HCT116 (cell line): ENCODE data around the gene TUBB4A. TPM values are rescaled to one million over a fixed set of nuclear protein-coding genes. Genes with fewer than 3 reads are reported as not detected.

Experiments
- ATAC-seq: fragments of 200-7000 bp; cut with Tn5 transposase; 2 replicates; pipeline ENCODE4 v1.9.1; 2020; ENCODE audit warnings: mild to moderate bottlenecking, moderate library complexity
- BruUV-seq: library from RNA; stranded (reverse); fragments of 400-500 nt; replicated peaks from 2 replicates; lab custom pipeline; 2021; lab: Mats Ljungman, UMichigan
- CTCF ChIA-PET: fragments of 300-600 bp; sonication (Branson Sonifier 250); formaldehyde crosslinking; loops from one replicate; lab custom pipeline; 2021; ENCODE audit warnings: antibody characterized with exemption; lab: Charles Lee
- POLR2A ChIA-PET: fragments of 300-600, 350-600 bp; sonication (Branson Sonifier 250); formaldehyde crosslinking; loops from one replicate; lab custom pipeline; 2021; ENCODE audit warnings: antibody characterized with exemption; lab: Charles Lee
- RAD21 ChIA-PET, 2 experiments: fragments of 300-600 bp; sonication (Branson Sonifier 250); formaldehyde crosslinking; loops; one replicate each; lab custom pipeline; 2023; ENCODE audit warnings: low total read pairs in 2 of 2; ENCODE audit not compliant: uncharacterized antibody in 2 of 2, unreplicated experiment in 2 of 2, low non-redundant PET in 1 of 2; lab: Charles Lee
- DNase-seq: peaks from one replicate; pipeline ENCODE4 v3.0.0-alpha.2; 2010; ENCODE audit warnings: low read depth, low spot score
- H2AFZ ChIP-seq: fragments of 200-600 bp; shearing (Covaris generic), sonication (generic); 2 replicates; pipeline ENCODE4 v1.6.1; 2017; ENCODE audit warnings: low read depth, mixed run types, mixed read lengths, antibody characterized with exemption, low read length; ENCODE audit not compliant: poor library complexity, severe bottlenecking
- H3K27ac ChIP-seq: 2 replicates; pipeline ENCODE4 v1.5.1; 2012; ENCODE audit warnings: low read depth, low read length
- H3K27me3 ChIP-seq: fragments of 200-600 bp; sonication (generic); 2 replicates; pipeline ENCODE4 v1.6.1; 2016; ENCODE audit warnings: mixed run types, low read length, mixed read lengths; ENCODE audit not compliant: insufficient read depth
- H3K36me3 ChIP-seq, 2 experiments: fragments of 200-500 bp in 1 of 2; fragments of 200-600 bp in 1 of 2; sonication (Bioruptor generic) in 1 of 2; sonication (generic) in 1 of 2; 2 replicates each; pipeline versions ENCODE4 v1.5.1 to v1.6.1; 2014 to 2016; ENCODE audit warnings: low read length in 2 of 2, inconsistent platforms in 1 of 2, mixed read lengths in 1 of 2, mixed run types in 1 of 2; ENCODE audit not compliant: insufficient read depth in 2 of 2, control insufficient read depth in 1 of 2
- H3K4me1 ChIP-seq, 2 experiments: fragments of 200-600 bp in 1 of 2; sonication (generic) in 1 of 2; 2 replicates each; pipeline versions ENCODE4 v1.5.1 to v1.6.1; 2012 to 2017; ENCODE audit warnings: low read length in 2 of 2, inconsistent platforms in 1 of 2, mild to moderate bottlenecking in 1 of 2, mixed read lengths in 1 of 2, mixed run types in 1 of 2, moderate library complexity in 1 of 2; ENCODE audit not compliant: insufficient read depth in 2 of 2, control insufficient read depth in 1 of 2
- H3K4me2 ChIP-seq: fragments of 200-600 bp; sonication (generic); 2 replicates; pipeline ENCODE4 v1.6.1; 2017; ENCODE audit warnings: mixed run types, low read length, mixed read lengths
- H3K4me3 ChIP-seq, 2 experiments: fragments of 200-600 bp in 1 of 2; sonication (generic) in 1 of 2; replicated peaks in 1 of 2; 2 replicates each; pipeline ENCODE4 v1.5.1; 2011 to 2016; ENCODE audit warnings: low read length in 2 of 2, control low read depth in 1 of 2, low read depth in 1 of 2, mild to moderate bottlenecking in 1 of 2, mixed read lengths in 1 of 2, mixed run types in 1 of 2
- H3K79me2 ChIP-seq: fragments of 200-600 bp; sonication (generic); 2 replicates; pipeline ENCODE4 v1.6.1; 2017; ENCODE audit warnings: mild to moderate bottlenecking, mixed run types, low read length, moderate library complexity, mixed read lengths; ENCODE audit not compliant: insufficient read depth
- H3K9ac ChIP-seq: fragments of 200-600 bp; sonication (generic); 2 replicates; pipeline ENCODE4 v1.6.1; 2016; ENCODE audit warnings: low read length, mixed read lengths
- H3K9me2 ChIP-seq: fragments of 200-600 bp; sonication (generic), shearing (Covaris generic); 2 replicates; pipeline ENCODE4 v1.6.1; 2017; ENCODE audit warnings: mixed run types, mild to moderate bottlenecking, moderate library complexity; ENCODE audit not compliant: insufficient read depth
- H3K9me3 ChIP-seq, 2 experiments: fragments of 200-500 bp in 1 of 2; fragments of 200-600 bp in 1 of 2; sonication (Bioruptor generic) in 1 of 2; sonication (generic) in 1 of 2; 2 replicates each; pipeline ENCODE4 v1.6.1; 2014 to 2017; ENCODE audit warnings: low read length in 2 of 2, mixed read lengths in 2 of 2, inconsistent platforms in 1 of 2, low read depth in 1 of 2, mild to moderate bottlenecking in 1 of 2, mixed run types in 1 of 2, moderate library complexity in 1 of 2; ENCODE audit not compliant: control insufficient read depth in 1 of 2, insufficient read depth in 1 of 2
- H4K20me1 ChIP-seq: fragments of 200-600 bp; sonication (generic), shearing (Covaris generic); 2 replicates; pipeline ENCODE4 v1.6.1; 2017; ENCODE audit warnings: mixed run types, mild to moderate bottlenecking, moderate library complexity; ENCODE audit not compliant: insufficient read depth
- CBX3 ChIP-seq: IDR thresholded peaks from 2 replicates; pipeline ENCODE4 v1.6.1; 2012; ENCODE audit warnings: low read depth
- CEBPB ChIP-seq: IDR thresholded peaks from 2 replicates; pipeline ENCODE4 v1.6.1; 2012; ENCODE audit warnings: low read depth
- CTCF ChIP-seq, 3 experiments: fragments of 200-600 bp in 1 of 3; sonication (generic) in 1 of 3; IDR thresholded peaks in 2 of 3; conservative IDR thresholded peaks in 1 of 3; 2 replicates each; pipeline ENCODE4 v1.5.1; 2012 to 2017; ENCODE audit warnings: low read depth in 2 of 3, low read length in 2 of 3, antibody characterized with exemption in 1 of 3, borderline replicate concordance in 1 of 3, control low read depth in 1 of 3, mild to moderate bottlenecking in 1 of 3, mixed read lengths in 1 of 3, mixed run types in 1 of 3, moderate library complexity in 1 of 3; ENCODE audit not compliant: insufficient read depth in 1 of 3
- MAX ChIP-seq: IDR thresholded peaks from 2 replicates; pipeline ENCODE4 v1.6.1; 2012
- POLR2A ChIP-seq: IDR thresholded peaks from 2 replicates; pipeline ENCODE4 v1.7.0; 2011; ENCODE audit warnings: borderline replicate concordance; ENCODE audit not compliant: insufficient read depth, insufficient read length; ENCODE audit errors: extremely low read depth
- POLR2AphosphoS5 ChIP-seq: IDR thresholded peaks from 2 replicates; pipeline ENCODE4 v1.6.1; 2011; ENCODE audit warnings: mild to moderate bottlenecking, low read depth, low read length, moderate library complexity
- SIN3A ChIP-seq: IDR thresholded peaks from 2 replicates; pipeline ENCODE4 v1.6.1; 2012; ENCODE audit warnings: low read depth
- TCF7L2 ChIP-seq: IDR thresholded peaks from 2 replicates; pipeline ENCODE4 v1.7.0; 2011; ENCODE audit warnings: borderline replicate concordance, inconsistent platforms; ENCODE audit not compliant: insufficient read depth, insufficient read length; ENCODE audit errors: extremely low read depth
- ZFX ChIP-seq: fragments of 450-650 bp; IDR thresholded peaks from 2 replicates; pipeline ENCODE4 v1.6.1; 2017
- ZNF274 ChIP-seq: fragments of 200-500 bp; sonication (Bioruptor generic); IDR thresholded peaks from 2 replicates; pipeline ENCODE4 v1.6.1; 2014; ENCODE audit warnings: mild to moderate bottlenecking, low read depth, low read length, inconsistent platforms
- intact Hi-C: fragments of 100-400 bp; cut with micrococcal nuclease; formaldehyde crosslinking; loops from 2 replicates; pipeline ENCODE4 v1.10.0; 2022
- total RNA-seq: library from RNA; stranded (reverse); gene quantifications from one replicate; pipeline ENCODE4 v1.2.1, GENCODE V29; 2021; ENCODE audit not compliant: unreplicated experiment

Gene TUBB4A
- total RNA-seq, 1 experiment from 2014 or later = 32.5 TPM

- TF ChIP-seq ZFX (no peak), SIN3A (peak; percentile 12; the same call in 1 of the 2 replicates), TCF7L2 (peak; percentile 14), MAX (peak; percentile 69), POLR2AphosphoS5 (0 out of 2 replicates have a peak, but pooled peaks have one; percentile 34), CTCF (IDR thresholded peaks at IDR 0.05 in 2 of 3, conservative IDR thresholded peaks at IDR 0.05 in 1 of 3; ENCODE audit: borderline replicate concordance in 1 of 3, insufficient read depth in 1 of 3, low read depth in 2 of 3, low read length in 2 of 3) (peak in 2 of 3 experiments; percentile 48 to 61; a peak in 4 of 6 replicates)
Observed at GRCh38 chr19:6460099-6460884, 41.8 kb downstream of the TUBB4A start (continued).

DNA sequence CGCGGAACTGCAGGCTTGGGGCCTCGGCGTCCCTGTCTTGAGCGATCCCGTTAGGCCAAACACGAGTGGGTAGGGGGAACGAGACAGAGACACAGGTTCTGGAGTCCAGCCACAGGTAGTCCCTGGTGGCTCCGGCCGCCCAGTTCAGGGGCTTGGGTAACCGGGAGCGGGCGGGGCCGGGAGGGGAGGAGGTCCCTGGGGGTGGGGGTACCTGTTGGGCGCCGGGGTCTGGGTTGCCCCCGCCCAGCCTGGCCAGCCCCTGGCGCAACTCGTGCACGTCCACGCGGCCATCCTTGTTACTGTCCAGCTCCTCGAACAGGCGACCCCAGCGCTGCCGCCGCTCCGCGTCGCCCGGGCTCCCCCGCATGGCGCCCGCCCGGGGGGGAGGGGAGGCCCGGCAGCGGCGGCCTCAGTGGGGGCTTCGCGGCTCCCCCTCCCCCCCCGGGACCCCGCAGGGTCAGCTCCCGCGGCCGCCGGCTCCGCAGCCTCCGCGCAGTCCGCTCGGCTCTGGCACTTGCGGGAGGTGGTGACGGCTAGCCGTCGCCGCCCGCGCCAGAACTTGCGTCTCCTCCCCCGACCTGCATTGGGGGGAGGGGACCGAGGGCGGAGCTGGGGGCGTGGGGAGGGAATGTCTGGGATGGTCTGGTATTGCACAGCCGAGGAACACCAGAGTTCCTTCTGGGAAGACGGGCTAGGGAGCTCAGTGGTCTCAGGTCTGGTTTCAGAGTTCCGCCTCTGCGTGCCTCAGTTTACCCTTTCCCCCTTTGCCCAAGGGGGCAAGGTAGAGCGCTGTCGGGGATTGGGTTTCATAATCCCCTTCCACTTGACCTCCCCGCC lies 42.6 kb downstream of the TUBB4A start, which contains the start of gene SLC25A23:
Gene SLC25A23 (minus strand): TSS at position 531 of the 837 bp plus-strand sequence. CDS start 164 bp downstream, at position 367.
- Histone ChIP-seq H3K9ac (peak within 1 kb of the TSS; percentile 71), H3K9me3 (peaks cover 0 to 1% of the 10 kb centered on the region in 2 experiments; a peak in 2 of 4 replicates), H3K9me2 (no peaks in the 10 kb centered on the region), H3K4me1 (peaks cover 18 to 35% of the 10 kb centered on the region in 2 experiments), H3K27me3 (no peaks in the 10 kb centered on the region), H3K4me2 (peak within 1 kb of the TSS; percentile 99), H3K27ac (peak within 1 kb of the TSS; percentile 62), H3K4me3 (peak within 1 kb of the TSS; percentile 66 to 88), H3K36me3 (peaks cover 6 to 10% of the 10 kb centered on the region in 2 experiments; a peak in 3 of 4 replicates), H2AFZ (peak within 1 kb of the TSS; percentile 44), H4K20me1 (no peaks in the 10 kb centered on the region), H3K79me2 (peaks cover 5% of the 10 kb centered on the region; the same call in 1 of the 2 replicates)
- intact Hi-C loops = no loop called here
- POLR2A ChIA-PET = no interaction called here
- BruUV-seq = no TSS peak
- peak; percentile 64 for ATAC-seq
- TF ChIP-seq POLR2A (peak; percentile 25), POLR2AphosphoS5 (peak; percentile 63), CEBPB (no peak), CBX3 (no peak), CTCF (IDR thresholded peaks at IDR 0.05 in 2 of 3, conservative IDR thresholded peaks at IDR 0.05 in 1 of 3; ENCODE audit: borderline replicate concordance in 1 of 3, insufficient read depth in 1 of 3, low read depth in 2 of 3, low read length in 2 of 3) (no peak), ZNF274 (no peak), ZFX (no peak)
- CTCF ChIA-PET = interaction anchor here (0.6 to 1.0 kb wide), 2 partner anchors 35 to 650 kb away, joined by 4 read pairs; partner anchors contain the start of gene KHSRP
- DNase-seq = peak; percentile 61
- RAD21 ChIA-PET = interaction anchor here (0.6 to 0.7 kb wide), 2 partner anchors 57 to 124 kb away, joined by 3 to 4 read pairs; no protein-coding TSS in a partner anchor
